ENCODE results near the gene AGPAT2.

The AGPAT2 gene

DNA sequence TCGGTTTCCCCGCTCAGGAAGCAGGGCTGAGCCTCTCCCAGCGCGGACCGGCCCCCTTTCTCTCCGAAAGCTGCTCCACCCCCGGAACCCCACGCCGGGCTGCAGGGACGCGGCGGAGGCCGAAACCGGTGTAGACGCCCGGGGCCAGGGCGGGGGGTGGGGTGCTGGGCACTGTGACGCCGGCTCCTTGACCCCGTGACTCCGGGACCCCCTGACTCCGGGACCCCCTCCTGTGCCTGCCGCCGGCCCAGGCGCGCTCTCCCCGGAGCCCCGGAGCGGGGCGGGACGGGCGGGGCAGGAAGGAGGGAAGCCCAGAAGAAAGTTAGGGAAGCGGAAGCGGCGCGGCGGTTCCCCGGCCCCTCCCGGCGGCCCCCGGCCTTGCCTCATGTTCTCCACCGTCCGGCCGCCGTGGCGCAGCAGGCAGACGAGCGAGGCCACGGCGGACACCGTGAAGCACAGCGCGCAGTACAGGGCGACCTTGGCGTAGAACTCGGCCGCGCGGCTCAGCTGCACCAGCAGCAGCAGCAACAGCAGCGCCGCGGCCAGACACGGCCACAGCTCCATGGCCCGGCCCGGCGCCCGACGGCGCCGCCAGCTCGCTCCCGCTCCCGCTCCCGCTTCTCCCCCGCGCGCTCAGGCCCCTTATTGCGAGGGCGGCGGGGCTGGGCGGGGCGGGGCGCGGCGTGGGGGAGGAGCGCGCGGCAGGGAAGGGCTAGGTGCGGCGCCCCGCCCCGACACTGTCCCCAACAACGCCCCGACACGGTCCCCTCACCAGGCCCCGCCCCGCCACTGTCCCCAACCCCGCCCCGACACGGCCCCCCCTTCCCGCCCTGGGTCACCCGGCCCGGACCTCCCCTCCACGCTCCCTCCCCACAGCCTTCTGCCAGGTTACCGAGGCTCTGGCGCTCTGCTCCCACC lies at the start of gene AGPAT2:
Gene AGPAT2 (minus strand): TSS at position 664 of the 918 bp plus-strand sequence. CDS start 100 bp downstream, at position 564.
- intact Hi-C loops (cut with micrococcal nuclease): loop anchor here (5.0 kb wide), 1 partner anchor 40 kb away; no protein-coding TSS in a partner anchor
- Mint-ChIP-seq H3K36me3 (ENCODE audit: low read depth) (peaks cover 25% of the 10 kb centered on the region), H3K4me1 (ENCODE audit: low read depth) (peaks cover 58% of the 10 kb centered on the region), H3K27ac (peak within 1 kb of the TSS; percentile 82), H3K4me3 (peak within 1 kb of the TSS; percentile 83), H3K27me3 (peaks cover 6% of the 10 kb centered on the region), H3K9me3 (no peaks in the 10 kb centered on the region)

DNA sequence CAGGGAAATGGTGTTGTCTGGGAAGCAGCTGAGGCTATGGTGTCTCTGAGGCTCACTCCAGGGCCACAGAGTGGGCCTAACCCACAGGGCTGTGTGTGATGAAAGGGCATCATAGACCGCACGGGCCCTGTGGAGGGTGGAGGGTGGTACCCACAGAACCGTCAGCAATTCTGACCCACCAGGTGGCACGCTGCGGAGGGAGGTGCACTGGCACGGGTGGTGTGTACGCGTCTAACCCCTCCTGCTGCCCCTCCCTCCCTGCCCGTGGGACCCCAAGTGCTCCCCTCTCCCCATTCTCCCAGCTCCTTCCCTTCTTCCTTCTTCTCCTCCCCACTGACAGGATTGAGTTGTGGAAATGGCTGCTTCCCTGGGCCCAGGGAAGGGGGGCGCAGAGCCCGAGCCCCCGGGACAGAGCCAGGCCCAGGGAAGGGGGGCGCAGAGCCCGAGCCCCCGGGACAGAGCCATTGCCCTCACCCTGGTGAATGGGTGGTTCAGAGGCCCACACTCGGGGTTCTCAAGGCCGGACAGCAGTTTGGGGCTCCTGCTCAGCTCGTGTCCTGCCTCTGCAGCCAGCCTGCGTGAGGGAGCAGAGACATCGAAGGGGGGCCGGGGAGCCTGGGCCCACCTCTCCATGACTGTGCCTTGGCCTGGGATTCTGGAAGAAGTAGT lies 48.7 kb upstream of the AGPAT2 start:
- Mint-ChIP-seq H3K4me1 (ENCODE audit: low read depth) (no peaks in the 10 kb centered on the region), H3K36me3 (ENCODE audit: low read depth) (no peaks in the 10 kb centered on the region), H3K9me3 (no peaks in the 10 kb centered on the region), H3K27me3 (peaks cover 24% of the 10 kb centered on the region), H3K4me3 (no peak overlapping the region), H3K27ac (no peak overlapping the region)
- intact Hi-C loops (cut with micrococcal nuclease): no loop called here

DNA sequence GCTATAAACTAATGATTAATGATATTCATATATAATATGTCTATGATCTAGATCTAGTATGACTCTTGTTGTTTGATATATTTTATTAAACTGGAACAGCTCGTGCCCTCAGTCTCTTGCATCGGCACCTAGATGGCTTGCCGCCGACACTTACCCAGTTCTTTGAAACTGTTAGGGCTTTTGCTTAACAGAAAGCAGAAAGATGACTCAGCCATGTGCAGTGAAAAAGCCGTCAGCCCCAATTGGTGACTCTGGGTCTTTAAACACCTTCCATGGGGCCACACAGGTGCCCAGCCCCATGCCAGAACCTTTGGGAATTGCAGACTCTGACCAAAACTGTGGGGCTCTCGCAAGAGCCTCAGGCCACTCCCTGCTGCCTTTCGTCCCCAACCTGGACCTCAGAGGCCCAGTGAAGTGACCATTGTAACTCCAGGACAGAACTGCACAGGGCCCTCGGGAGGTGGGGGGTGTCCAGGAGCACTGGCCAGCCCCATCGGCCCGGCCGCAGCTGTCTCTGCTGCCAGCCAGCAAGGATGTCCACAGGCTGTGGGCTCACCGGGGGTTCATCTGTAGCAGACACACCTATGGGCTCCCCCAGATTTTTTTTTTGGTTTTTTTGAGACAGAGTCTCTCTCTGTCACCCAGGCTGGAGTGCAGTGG lies 47.7 kb upstream of the AGPAT2 start:
- H3K27me3 Mint-ChIP-seq: peaks cover 17% of the 10 kb centered on the region
- H3K36me3 Mint-ChIP-seq (ENCODE audit: low read depth): no peaks in the 10 kb centered on the region
- peaks cover 3% of the 10 kb centered on the region for H3K4me1 Mint-ChIP-seq (ENCODE audit: low read depth)
- intact Hi-C loops (cut with micrococcal nuclease): no loop called here
- no peaks in the 10 kb centered on the region for H3K9me3 Mint-ChIP-seq
- no peak overlapping the region for H3K27ac Mint-ChIP-seq
- H3K4me3 Mint-ChIP-seq: no peak overlapping the region

DNA sequence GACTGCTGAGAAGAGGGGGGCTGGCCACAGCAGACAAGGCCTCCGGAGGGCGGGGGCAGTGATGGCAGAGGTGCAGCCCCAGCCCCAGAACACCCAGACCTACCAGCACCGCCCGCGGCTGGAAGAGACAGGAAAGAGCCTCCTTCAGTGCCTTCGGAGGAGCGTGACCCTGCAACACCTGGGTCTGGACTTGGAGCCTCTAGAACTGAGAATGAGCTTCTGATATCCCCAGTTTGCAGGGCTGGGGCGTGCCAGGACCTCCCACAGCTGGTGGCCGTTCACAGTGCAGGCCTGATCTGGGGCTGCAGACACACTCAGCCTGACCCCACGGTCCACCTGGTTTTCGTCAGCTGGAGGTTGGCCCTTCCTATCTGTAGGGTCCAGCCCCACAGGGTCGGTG lies 46.4 kb upstream of the AGPAT2 start:
- Mint-ChIP-seq H3K9me3 (no peaks in the 10 kb centered on the region), H3K27me3 (peaks cover 18% of the 10 kb centered on the region), H3K27ac (no peak overlapping the region), H3K4me3 (no peak overlapping the region), H3K36me3 (ENCODE audit: low read depth) (no peaks in the 10 kb centered on the region), H3K4me1 (ENCODE audit: low read depth) (peaks cover 16% of the 10 kb centered on the region)
- intact Hi-C loops (cut with micrococcal nuclease): no loop called here

DNA sequence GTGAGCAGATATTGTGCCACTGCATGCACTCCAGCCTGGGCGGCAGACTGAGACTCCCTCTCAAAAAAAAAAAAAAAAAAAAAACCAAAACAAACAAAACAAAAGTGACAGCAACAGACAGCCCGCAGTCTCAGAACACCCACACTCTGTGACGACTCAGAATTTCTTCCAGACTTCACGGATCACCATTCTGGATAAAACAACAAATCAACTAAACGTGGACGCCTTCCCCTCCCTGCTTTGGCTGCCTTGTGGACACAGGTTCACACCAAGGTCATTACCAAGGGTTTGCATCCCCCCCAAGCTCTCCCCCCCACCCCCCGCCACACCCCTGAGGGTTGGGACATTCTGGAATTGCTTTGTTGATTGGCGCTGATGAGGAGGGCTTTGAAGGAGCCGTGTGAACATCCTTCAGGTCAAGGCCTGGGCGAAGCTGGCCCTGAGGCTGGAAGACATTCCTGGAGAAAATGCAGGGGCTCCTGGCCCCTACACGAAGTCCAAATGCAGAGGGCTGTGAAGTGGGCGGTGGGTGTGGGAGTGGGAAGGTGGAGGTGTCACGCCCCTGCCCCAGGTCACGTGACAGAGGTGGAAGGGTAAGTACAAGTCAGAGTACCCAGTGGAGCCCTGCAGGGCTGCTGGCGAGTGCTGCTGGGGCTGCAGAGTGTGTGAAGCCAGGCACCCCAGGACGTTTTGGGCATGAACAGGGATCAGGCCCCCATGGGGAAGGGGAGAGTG lies 45.4 kb upstream of the AGPAT2 start:
- no peak overlapping the region for H3K4me3 Mint-ChIP-seq

DNA sequence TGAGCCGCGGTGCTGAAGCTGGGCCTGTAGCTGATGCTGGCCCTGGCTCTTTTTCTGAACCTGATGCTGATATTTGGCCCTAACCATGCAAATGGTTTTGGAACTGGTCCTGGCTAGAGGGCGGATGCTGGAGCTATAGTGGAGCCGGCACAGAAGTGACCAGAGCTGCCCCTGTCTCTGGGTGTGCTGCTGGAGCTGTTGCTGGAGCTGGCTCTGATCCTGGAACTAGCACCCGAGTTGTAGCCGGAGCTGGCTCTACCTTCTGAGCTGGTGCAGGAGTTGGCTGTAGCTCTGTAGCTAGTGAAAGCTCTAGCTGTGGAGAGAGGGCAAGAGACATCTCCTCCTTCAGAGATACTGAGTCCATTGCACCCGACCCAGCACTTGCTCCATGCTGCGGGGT lies 42.7 kb upstream of the AGPAT2 start:
- H3K4me3 Mint-ChIP-seq: no peak overlapping the region
- H3K27ac Mint-ChIP-seq: no peak overlapping the region
- H3K4me1 Mint-ChIP-seq (ENCODE audit: low read depth): peaks cover 38% of the 10 kb centered on the region
- no peaks in the 10 kb centered on the region for H3K9me3 Mint-ChIP-seq
- H3K27me3 Mint-ChIP-seq: peaks cover 14% of the 10 kb centered on the region
- intact Hi-C loops (cut with micrococcal nuclease): loop anchor here (5.0 kb wide), 1 partner anchor 43 kb away; the partner anchor contains the start of gene AGPAT2
- peaks cover 28% of the 10 kb centered on the region for H3K36me3 Mint-ChIP-seq (ENCODE audit: low read depth)

More for the DNA sequence above, 45.4 kb upstream of the AGPAT2 start:
- intact Hi-C loops (cut with micrococcal nuclease): no loop called here
- no peaks in the 10 kb centered on the region for H3K9me3 Mint-ChIP-seq
- H3K27me3 Mint-ChIP-seq: peaks cover 14% of the 10 kb centered on the region
- H3K36me3 Mint-ChIP-seq (ENCODE audit: low read depth): peaks cover 1% of the 10 kb centered on the region
- H3K4me1 Mint-ChIP-seq (ENCODE audit: low read depth): peaks cover 17% of the 10 kb centered on the region
- H3K27ac Mint-ChIP-seq: no peak overlapping the region

DNA sequence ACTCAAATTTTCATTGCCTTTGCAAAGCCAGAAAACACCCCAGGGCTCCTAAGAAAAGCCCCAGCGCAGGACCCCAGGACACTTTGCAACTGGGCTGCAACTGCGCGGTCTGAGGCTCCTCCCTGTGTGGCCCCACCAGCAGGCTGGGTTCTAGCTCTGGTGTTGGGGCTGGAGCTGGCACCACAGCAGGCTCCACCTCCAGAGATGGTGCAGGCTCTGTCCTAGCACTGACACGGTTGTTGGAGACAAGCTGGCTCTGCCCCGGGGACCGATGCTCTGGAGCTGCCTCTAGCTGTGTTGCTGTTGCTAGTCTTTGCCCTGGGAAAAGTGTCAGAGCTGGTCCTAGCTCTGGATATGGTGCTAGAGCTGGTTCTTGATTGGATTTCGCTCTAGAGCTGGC lies 41.9 kb upstream of the AGPAT2 start:
- intact Hi-C loops (cut with micrococcal nuclease): loop anchor here (5.0 kb wide), 1 partner anchor 42 kb away; the partner anchor contains the start of gene AGPAT2
- H3K36me3 Mint-ChIP-seq (ENCODE audit: low read depth): peaks cover 36% of the 10 kb centered on the region
- H3K4me3 Mint-ChIP-seq: peak overlapping the region; percentile 89
- H3K27ac Mint-ChIP-seq: no peak overlapping the region
- H3K4me1 Mint-ChIP-seq (ENCODE audit: low read depth): peaks cover 46% of the 10 kb centered on the region
- no peaks in the 10 kb centered on the region for H3K9me3 Mint-ChIP-seq
- peaks cover 14% of the 10 kb centered on the region for H3K27me3 Mint-ChIP-seq

DNA sequence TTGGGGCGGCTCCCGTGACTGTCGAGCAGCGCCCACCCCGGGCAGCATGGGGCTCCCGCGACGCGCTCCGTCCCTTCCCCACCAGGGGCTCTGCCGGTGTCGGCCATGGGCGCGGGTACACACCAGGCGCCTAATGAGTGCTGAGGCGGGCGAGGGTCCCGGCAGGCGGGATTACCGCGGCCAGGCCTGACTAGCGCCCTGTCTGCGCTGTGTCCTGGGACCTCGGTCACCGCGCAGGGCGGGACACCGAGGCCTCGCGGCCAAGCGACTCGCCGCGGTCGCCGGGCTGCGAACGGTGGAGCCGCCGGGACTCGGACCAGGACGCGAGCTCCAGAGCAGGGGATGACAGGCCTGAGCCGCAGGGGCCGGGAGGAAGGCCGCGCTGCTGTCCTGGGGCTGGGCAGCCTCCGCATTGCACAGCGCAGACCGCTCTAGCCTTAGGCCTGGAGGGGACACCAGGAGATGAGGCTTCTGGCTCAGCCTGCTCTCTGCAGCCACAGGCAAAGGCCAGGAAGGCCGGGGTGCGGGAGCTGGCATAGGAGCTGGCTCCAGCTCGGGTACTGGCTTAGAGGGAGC lies 41.4 kb upstream of the AGPAT2 start:
- H3K27ac Mint-ChIP-seq: peak overlapping the region; percentile 53
- H3K27me3 Mint-ChIP-seq: peaks cover 14% of the 10 kb centered on the region
- H3K36me3 Mint-ChIP-seq (ENCODE audit: low read depth): peaks cover 41% of the 10 kb centered on the region
- peaks cover 51% of the 10 kb centered on the region for H3K4me1 Mint-ChIP-seq (ENCODE audit: low read depth)
- peak overlapping the region; percentile 89 for H3K4me3 Mint-ChIP-seq
- no peaks in the 10 kb centered on the region for H3K9me3 Mint-ChIP-seq
- intact Hi-C loops (cut with micrococcal nuclease): loop anchor here (5.0 kb wide), 1 partner anchor 41 kb away; the partner anchor contains the start of gene AGPAT2

DNA sequence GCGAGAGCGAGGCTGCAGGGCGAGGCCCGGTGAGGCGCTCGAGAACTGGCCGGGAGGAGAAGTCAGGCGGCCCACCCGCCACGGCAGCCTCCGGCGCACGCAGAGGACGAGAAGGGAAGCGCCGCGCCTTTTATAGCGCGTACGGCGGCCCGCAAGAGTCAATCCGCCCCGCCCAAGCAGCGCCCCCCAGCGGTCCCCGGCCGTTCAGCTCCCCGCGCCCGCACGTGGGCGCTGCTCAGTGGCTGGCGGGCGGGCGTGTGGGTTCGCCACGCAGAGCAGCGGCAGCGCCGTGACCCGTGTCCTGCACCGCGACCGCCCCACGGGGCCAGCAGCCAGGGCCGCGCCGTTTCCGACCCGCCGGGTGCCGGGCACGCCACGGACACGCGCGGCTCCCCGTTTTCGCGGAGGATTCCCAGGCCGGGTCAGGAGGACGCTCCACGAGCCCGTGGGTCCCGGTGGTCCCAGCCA lies 40.9 kb upstream of the AGPAT2 start:
- Mint-ChIP-seq H3K4me1 (ENCODE audit: low read depth) (peaks cover 55% of the 10 kb centered on the region), H3K27ac (peak overlapping the region; percentile 78), H3K4me3 (peak overlapping the region; percentile 89), H3K36me3 (ENCODE audit: low read depth) (peaks cover 46% of the 10 kb centered on the region), H3K9me3 (no peaks in the 10 kb centered on the region), H3K27me3 (peaks cover 14% of the 10 kb centered on the region)
- intact Hi-C loops (cut with micrococcal nuclease): loop anchor here (5.0 kb wide), 1 partner anchor 41 kb away; the partner anchor contains the start of gene AGPAT2

DNA sequence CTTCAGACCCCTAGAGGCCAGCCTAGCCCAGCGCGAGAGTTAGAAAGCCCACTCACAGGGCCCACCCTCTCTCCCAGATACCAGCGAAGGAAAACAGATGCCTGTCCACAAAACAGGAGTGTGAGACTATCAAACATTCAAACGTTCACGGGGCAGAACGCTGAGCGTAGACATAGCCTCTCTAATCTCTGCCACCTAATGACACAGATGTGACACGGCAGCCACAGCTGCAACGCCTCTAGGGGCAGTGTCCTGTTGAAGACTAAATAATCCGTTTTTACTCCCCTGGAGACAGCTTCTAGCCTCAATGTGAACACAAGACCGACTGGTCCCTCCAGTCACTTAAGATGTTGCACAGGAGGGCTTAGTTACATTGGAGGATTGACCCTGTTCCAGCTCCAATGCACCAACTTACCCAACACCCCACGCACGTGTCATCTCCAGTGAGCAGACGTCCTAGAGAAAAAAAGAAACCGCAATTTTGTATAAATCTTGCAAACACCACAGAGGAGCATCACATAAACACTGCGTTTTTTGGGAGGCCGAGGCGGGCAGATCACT lies 39.5 kb upstream of the AGPAT2 start:
- Mint-ChIP-seq H3K4me3 (peak overlapping the region; percentile 89), H3K9me3 (no peaks in the 10 kb centered on the region), H3K36me3 (ENCODE audit: low read depth) (peaks cover 60% of the 10 kb centered on the region), H3K27ac (peak overlapping the region; percentile 78), H3K4me1 (ENCODE audit: low read depth) (peaks cover 61% of the 10 kb centered on the region), H3K27me3 (peaks cover 13% of the 10 kb centered on the region)
- intact Hi-C loops (cut with micrococcal nuclease): loop anchor here (5.0 kb wide), 1 partner anchor 39 kb away; the partner anchor contains the start of gene AGPAT2

DNA sequence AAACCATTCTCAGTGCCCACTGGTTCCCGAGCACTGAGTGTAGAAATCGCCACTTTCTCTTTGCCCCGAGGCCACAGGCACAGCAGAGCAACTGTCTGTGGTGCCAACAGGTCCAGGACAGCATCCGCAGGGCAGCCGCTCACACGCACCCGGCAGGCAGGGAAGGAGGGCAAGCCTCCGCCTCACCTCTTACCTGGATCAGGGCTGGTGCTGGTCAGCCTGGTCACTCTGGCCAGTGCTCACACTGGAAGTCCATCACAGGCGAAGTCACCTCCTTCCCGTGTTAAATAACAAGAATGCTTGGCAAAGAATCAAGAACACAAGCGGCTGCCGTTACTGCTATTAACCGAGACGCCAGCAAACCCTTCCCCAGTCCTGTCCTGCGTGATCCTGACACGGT lies 38.9 kb upstream of the AGPAT2 start:
- Mint-ChIP-seq H3K9me3 (no peaks in the 10 kb centered on the region), H3K27me3 (peaks cover 13% of the 10 kb centered on the region), H3K4me1 (ENCODE audit: low read depth) (peaks cover 65% of the 10 kb centered on the region), H3K36me3 (ENCODE audit: low read depth) (peaks cover 66% of the 10 kb centered on the region), H3K4me3 (no peak overlapping the region), H3K27ac (no peak overlapping the region)
- intact Hi-C loops (cut with micrococcal nuclease): loop anchor here (5.0 kb wide), 1 partner anchor 39 kb away; the partner anchor contains the start of gene AGPAT2

DNA sequence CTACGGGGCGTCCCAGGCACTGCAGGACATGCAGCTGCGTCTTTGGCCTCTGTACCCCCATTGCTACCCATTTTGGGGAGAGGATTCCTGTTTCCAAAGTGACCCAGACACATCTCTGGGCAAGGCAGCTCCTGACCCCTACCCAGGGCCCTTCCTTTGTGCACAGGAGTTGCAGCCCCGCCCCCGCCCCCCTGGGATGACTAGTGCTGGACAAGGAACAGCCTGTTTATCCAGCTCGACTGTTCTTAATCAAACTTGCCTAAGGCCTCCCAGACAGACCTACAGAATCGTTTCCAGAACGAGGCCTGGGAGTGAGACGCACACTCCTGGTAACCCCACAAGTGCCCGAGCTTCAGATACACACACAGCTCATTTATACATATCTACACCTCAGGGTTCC lies 38.4 kb upstream of the AGPAT2 start:
- no peaks in the 10 kb centered on the region for H3K9me3 Mint-ChIP-seq
- H3K4me3 Mint-ChIP-seq: no peak overlapping the region
- H3K27ac Mint-ChIP-seq: no peak overlapping the region
- H3K36me3 Mint-ChIP-seq (ENCODE audit: low read depth): peaks cover 71% of the 10 kb centered on the region
- H3K27me3 Mint-ChIP-seq: peaks cover 13% of the 10 kb centered on the region
- peaks cover 68% of the 10 kb centered on the region for H3K4me1 Mint-ChIP-seq (ENCODE audit: low read depth)
- intact Hi-C loops (cut with micrococcal nuclease): loop anchor here (5.0 kb wide), 1 partner anchor 38 kb away; the partner anchor contains the start of gene AGPAT2

All from dendritic cell treated with granulocyte-macrophage colony-stimulating factor and Interleukin-4, amounts not matched to agents 40 ng/mL and 50 ng/mL, for 4 days (primary cell).